Measurements from ENCODE around the gene UBA5. TPM values are rescaled to one million over a fixed set of nuclear protein-coding genes. Genes with fewer than 3 reads are reported as not detected.

The UBA5 gene
- total RNA-seq, 2 donors from 2014 or later = 45.3 to 82.3 TPM

DNA sequence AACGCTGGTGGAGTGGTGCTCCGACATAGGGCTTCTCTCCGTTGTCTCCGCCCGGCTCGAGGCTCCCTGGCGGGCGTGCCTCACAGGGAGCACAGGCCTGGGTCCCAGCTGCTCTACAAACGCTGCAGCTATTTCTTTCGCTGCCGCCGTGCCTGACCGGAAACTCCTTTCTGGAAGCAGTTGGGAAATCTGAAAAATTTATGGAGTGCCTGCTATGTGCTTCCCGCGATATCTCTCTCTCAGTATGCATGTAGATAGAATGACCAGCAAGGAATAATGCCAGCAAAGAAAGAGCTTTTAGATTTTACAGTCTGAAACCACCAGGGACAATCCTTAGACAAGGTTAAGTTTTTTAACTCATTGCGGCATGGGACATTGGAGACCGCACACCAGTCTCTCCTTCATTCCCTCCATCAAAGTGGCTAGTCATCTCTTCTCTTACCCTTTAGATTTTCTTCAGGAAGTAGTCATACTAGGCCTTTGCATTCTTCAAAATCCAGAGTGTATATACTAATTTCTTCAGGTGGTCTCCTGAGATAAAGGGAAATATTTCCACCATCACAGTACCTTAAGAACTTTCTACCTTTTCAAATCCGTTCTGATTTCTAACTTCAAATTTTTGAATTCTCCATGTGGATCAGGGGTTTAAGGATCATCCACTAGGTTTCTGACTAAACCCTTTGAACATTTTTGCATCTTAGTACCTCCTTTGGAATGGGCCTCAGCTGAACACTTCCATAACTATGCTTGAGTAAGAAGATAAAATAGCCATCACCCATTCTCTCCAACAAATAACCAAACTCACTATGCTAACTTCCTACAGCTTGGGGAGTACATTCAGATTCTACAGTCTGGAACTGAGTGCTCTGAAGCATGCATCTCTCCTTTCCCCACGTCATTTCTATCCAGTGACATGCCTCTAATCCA lies 63.2 kb downstream of the UBA5 start:
- Mint-ChIP-seq H3K27ac (peak overlapping the region in 1 of 2 donors; percentile 85), H3K9me3 (no peaks in the 10 kb centered on the region), H3K36me3 (peaks cover 13 to 19% of the 10 kb centered on the region in 2 donors)

DNA sequence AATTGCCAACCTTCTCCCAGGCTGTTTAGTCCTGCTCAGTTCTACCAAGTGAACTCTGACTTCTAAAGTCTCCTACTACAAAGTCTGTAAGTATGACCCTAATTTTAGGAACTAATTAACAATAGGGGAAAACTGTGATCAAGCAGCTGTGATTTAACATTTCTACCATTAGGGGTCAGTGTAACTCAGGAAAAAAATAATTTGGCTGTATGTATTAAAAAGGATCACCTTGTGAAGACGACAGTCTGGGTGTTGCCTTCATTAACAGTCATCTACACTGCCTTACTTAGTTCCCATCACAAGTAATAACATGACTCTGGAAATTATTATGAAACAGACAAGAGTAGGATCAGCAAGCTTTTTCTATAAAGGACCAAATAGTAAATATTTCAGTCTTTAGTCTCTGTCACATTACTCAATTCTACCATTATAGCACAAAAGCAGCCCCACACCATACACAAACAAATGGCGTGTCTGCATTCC lies 66.3 kb downstream of the UBA5 start:
- Mint-ChIP-seq H3K36me3 (peaks cover 3 to 4% of the 10 kb centered on the region in 2 donors), H3K27ac (no peak overlapping the region), H3K9me3 (no peaks in the 10 kb centered on the region)
- ATAC-seq = no peak
- no peak for DNase-seq (ENCODE audit: low spot score in 2 of 2)

More for the DNA sequence above, 63.2 kb downstream of the UBA5 start:
- peak in 1 of 2 donors; percentile 8 for ATAC-seq
- DNase-seq (ENCODE audit: low spot score in 2 of 2) = no peak

Other genes with a start within 250 kb of the UBA5 start
- 10 to 100 TPM; 34.3 to 43.1 TPM for gene DNAJC13, start 242.8 kb upstream of the UBA5 start, total RNA-seq
- gene ACKR4, start 63.1 kb upstream of the UBA5 start, total RNA-seq = 1 to 10 TPM in 1 of 2 donors, under 1 TPM in 1; 0.51 to 1.2 TPM
- 10 to 100 TPM; 16.0 to 20.3 TPM for gene ACAD11, start 520 bp upstream of the UBA5 start, total RNA-seq
- 10 to 100 TPM; 18.2 to 23.5 TPM for gene NPHP3, start 62.1 kb downstream of the UBA5 start, total RNA-seq